Heart left ventricle (tissue), 16 donors: Measurements from ENCODE around the gene NDUFS8. TPM values are rescaled to one million over a fixed set of nuclear protein-coding genes. Genes with fewer than 3 reads are reported as not detected.

ENCODE experiments used
- ATAC-seq, 4 donors: fragments of 200-7000 bp; cut with Tn5 transposase; one replicate each; pipeline ENCODE4 v1.9.1; 2020 to 2022; ENCODE audit warnings: moderate library complexity in 4 of 4, mild to moderate bottlenecking in 3 of 4, moderate number of reproducible peaks in 1 of 4
- DNase-seq, 5 donors: peaks; one replicate each; pipeline ENCODE4 v3.0.0-alpha.2; 2020
- H3K27ac ChIP-seq, 12 donors: fragments of 200-600 bp; sonication (generic) in 4 of 12; one replicate each; pipeline versions ENCODE4 v1.5.0 to v1.8.0; 2016 to 2022; ENCODE audit warnings: mild to moderate bottlenecking in 2 of 12
- H3K27me3 ChIP-seq, 9 donors: fragments of 200-600 bp; sonication (generic) in 2 of 9; one replicate each; pipeline versions ENCODE4 v1.5.1 to v1.8.0; 2016 to 2022; ENCODE audit warnings: mild to moderate bottlenecking in 3 of 9
- H3K36me3 ChIP-seq, 9 donors: fragments of 200-600 bp; sonication (generic) in 2 of 9; one replicate each; pipeline versions ENCODE4 v1.5.0 to v1.8.0; 2018 to 2022; ENCODE audit warnings: mild to moderate bottlenecking in 2 of 9
- H3K4me1 ChIP-seq, 12 donors: fragments of 200-600 bp; sonication (generic) in 4 of 12; one replicate each; pipeline versions ENCODE4 v1.5.0 to v1.8.0; 2016 to 2022; ENCODE audit warnings: mild to moderate bottlenecking in 3 of 12
- H3K4me3 ChIP-seq, 12 donors: fragments of 200-600 bp; sonication (generic) in 4 of 12; one replicate each; pipeline versions ENCODE4 v1.5.0 to v1.8.0; 2017 to 2022; ENCODE audit warnings: mild to moderate bottlenecking in 9 of 12, moderate library complexity in 4 of 12
- H3K9me3 ChIP-seq, 12 donors: fragments of 200-600 bp; sonication (generic) in 4 of 12; one replicate each; pipeline versions ENCODE4 v1.5.0 to v1.8.0; 2016 to 2022; ENCODE audit warnings: mild to moderate bottlenecking in 1 of 12
- CTCF ChIP-seq, 12 donors: fragments of 200-600 bp; sonication (generic) in 4 of 12; IDR thresholded peaks; one replicate each; pipeline versions ENCODE4 v1.5.0 to v1.8.0; 2018 to 2022; ENCODE audit warnings: antibody characterized with exemption in 12 of 12, mild to moderate bottlenecking in 5 of 12
- POLR2A ChIP-seq, 2 donors: fragments of 450-650 bp; IDR thresholded peaks; one replicate each; pipeline ENCODE4 v1.6.1; 2017; ENCODE audit warnings: antibody characterized with exemption in 2 of 2, mild to moderate bottlenecking in 2 of 2, moderate library complexity in 2 of 2
- WGBS, 4 donors: extraction: QIAGEN DNeasy Blood & Tissue Kit in 2 of 4; methylation state at CpG; one replicate each; pipeline versions ENCODE4 v1.1.5 to v1.1.7; 2013 to 2018; 5-methylcytosine and 5-hydroxymethylcytosine counted together
- intact Hi-C, 10 donors: fragments of 100-400 bp; cut with DNase I; formaldehyde crosslinking; loops; one replicate each; pipeline versions ENCODE4 v1.11.1 to v1.14.2; 2022
- polyA plus RNA-seq, 2 donors: library from polyadenylated mRNA; stranded (reverse); fragments of 200-250 nt; gene quantifications; one replicate each; pipeline ENCODE4 v1.2.3, GENCODE V29; 2013
- total RNA-seq, 9 donors: library from RNA; depleted of rRNA in 2 of 9; stranded (reverse); fragments of >200 nt in 2 of 9; fragmentation: NEBNext Ultra II Directional in 3 of 9; extraction: Animal tissue kit (Norgen Biotek cat#: 25700) in 3 of 9; gene quantifications; one replicate each; pipeline versions ENCODE4 v1.1.0 to v1.2.4, GENCODE V29; 2016 to 2023
- donor health status: ischemic (EF 13 %, LVEDD 7.1; RV severe dilation, severe dysfunction).
- donor health status: healthy with polysubstance abuse.
- donor health status: DM: no; HTN: yes; CAD: no.
- donor health status: DM: no; HTN: no; CAD: no.
- donor health status: ischemic (EF 25% LVEDD 6.9; RV normal size, moderate dysfunction).
- donor health status: ischemic (EF 25% LVEDD 5.7; RV mildly dilated, moderate dysfunction).
- donor health status: healthy.
- donor health status: DM: yes; HTN: yes; CAD: no.
- donor health status: ischemic (EF 35%, LVEDD 5.7; RV mildly dilated, moderate dysfunction).
- donor health status: nonischemic (EF 11% LVEDD 7.7; RV severe dilation, severe dysfunction).
- donor health status: DM: yes; HTN: yes; CAD: no.
- donor health status: PGD.
- donor health status: ischemic (EF 29% LVEDD 5.4; RV normal size, mild dysfunction).
- donor health status: nonischemic (EF 23%, LVEDD 6.1; RV moderate dilation, normal function).

Gene NDUFS8
- total and polyA plus RNA-seq, 11 donors: 262 to 948 (median 365) TPM

GRCh38 chr11:68037411-68038225, 7.1 kb downstream of the NDUFS8 start:
- WGBS, 4 donors: 80 to 85% (median 82%) methylated on average over 20 of the region's 20 CpGs
- intact Hi-C loops: loop anchor here in 5 of 10 donors (2.0 to 10.0 kb wide), 9 partner anchors 35 to 177 kb away; partner anchors contain the start of genes CHKA (in 4 of the 5), KMT5B (in 2 of the 5) and UNC93B1 (in 1 of the 5)
- ATAC-seq (no peak), DNase-seq (peak in 3 of 5 donors; percentile 23 to 54 (median 34))
- H3K4me3 ChIP-seq: peak overlapping the region in 4 of 12 donors; percentile 77 to 88 (median 85)
- H3K9me3 ChIP-seq: no peaks in the 10 kb centered on the region
- H3K36me3 ChIP-seq: peaks cover 0 to 39% (median 16%) of the 10 kb centered on the region in 9 donors
- peaks cover 11 to 68% (median 50%) of the 10 kb centered on the region in 12 donors for H3K4me1 ChIP-seq
- no peak for TF ChIP-seq CTCF (IDR thresholded peaks at IDR 0.05)
- no peak for TF ChIP-seq POLR2A (IDR thresholded peaks at IDR 0.05)
- peak overlapping the region; percentile 74 to 96 (median 90) for H3K27ac ChIP-seq
- no peaks in the 10 kb centered on the region for H3K27me3 ChIP-seq

- intact Hi-C loops: loop anchor here in 5 of 10 donors (2.0 to 10.0 kb wide), 9 partner anchors 36 to 177 kb away; partner anchors contain the start of genes CHKA (in 4 of the 5), KMT5B (in 2 of the 5) and UNC93B1 (in 1 of the 5)
- Histone ChIP-seq H3K4me3 (peak overlapping the region; percentile 7 to 95 (median 80)), H3K27me3 (no peaks in the 10 kb centered on the region), H3K9me3 (no peaks in the 10 kb centered on the region), H3K36me3 (peaks cover 0 to 39% (median 18%) of the 10 kb centered on the region in 9 donors), H3K4me1 (peaks cover 11 to 62% (median 45%) of the 10 kb centered on the region in 12 donors), H3K27ac (peak overlapping the region; percentile 74 to 96 (median 90))
- WGBS, 4 donors: 20 to 37% (median 27%) methylated on average over 5 to 13 of the region's 13 CpGs
- TF ChIP-seq POLR2A (IDR thresholded peaks at IDR 0.05) (no peak), CTCF (IDR thresholded peaks at IDR 0.05) (no peak)
- peak in 3 of 4 donors; percentile 3 to 8 (median 3) for ATAC-seq
- DNase-seq: peak in 4 of 5 donors; percentile 43 to 62 (median 48)
Measured at GRCh38 chr11:68038226-68038717, 7.8 kb downstream of the NDUFS8 start.

- intact Hi-C loops: loop anchor here in 5 of 10 donors (2.0 to 10.0 kb wide), 9 partner anchors 37 to 176 kb away; partner anchors contain the start of genes CHKA (in 4 of the 5), KMT5B (in 2 of the 5) and UNC93B1 (in 1 of the 5)
- DNase-seq (peak; percentile 88 to 94 (median 91)), ATAC-seq (peak; percentile 67 to 88 (median 82))
- peak within 1 kb of the TSS; percentile 74 to 96 (median 90) for H3K27ac ChIP-seq
- peaks cover 11 to 58% (median 41%) of the 10 kb centered on the region in 12 donors for H3K4me1 ChIP-seq
- WGBS, 4 donors: 3 to 18% (median 9%) methylated on average over 23 to 51 of the region's 51 CpGs
- peak within 1 kb of the TSS; percentile 52 to 95 (median 81) for H3K4me3 ChIP-seq
- H3K9me3 ChIP-seq: no peaks in the 10 kb centered on the region
- H3K36me3 ChIP-seq: peaks cover 0 to 44% (median 17%) of the 10 kb centered on the region in 9 donors
- TF ChIP-seq CTCF (IDR thresholded peaks at IDR 0.05) (no peak), POLR2A (IDR thresholded peaks at IDR 0.05) (peak; percentile 73 to 98)
- H3K27me3 ChIP-seq: no peaks in the 10 kb centered on the region
Measured at GRCh38 chr11:68038718-68039525, 8.4 kb downstream of the NDUFS8 start, which contains the start of gene TCIRG1. Gene TCIRG1, plus strand, starts transcription at chr11:68039025. Its CDS starts 2,247 bp downstream, at chr11:68041272.
